ENCODE data around the gene NASP. TPM values are rescaled to one million over a fixed set of nuclear protein-coding genes. Genes with fewer than 3 reads are reported as not detected.

NASP gene
- total and polyA plus RNA-seq, 2 experiments from 2014 or later: 68.6 to 82.6 TPM

DNA sequence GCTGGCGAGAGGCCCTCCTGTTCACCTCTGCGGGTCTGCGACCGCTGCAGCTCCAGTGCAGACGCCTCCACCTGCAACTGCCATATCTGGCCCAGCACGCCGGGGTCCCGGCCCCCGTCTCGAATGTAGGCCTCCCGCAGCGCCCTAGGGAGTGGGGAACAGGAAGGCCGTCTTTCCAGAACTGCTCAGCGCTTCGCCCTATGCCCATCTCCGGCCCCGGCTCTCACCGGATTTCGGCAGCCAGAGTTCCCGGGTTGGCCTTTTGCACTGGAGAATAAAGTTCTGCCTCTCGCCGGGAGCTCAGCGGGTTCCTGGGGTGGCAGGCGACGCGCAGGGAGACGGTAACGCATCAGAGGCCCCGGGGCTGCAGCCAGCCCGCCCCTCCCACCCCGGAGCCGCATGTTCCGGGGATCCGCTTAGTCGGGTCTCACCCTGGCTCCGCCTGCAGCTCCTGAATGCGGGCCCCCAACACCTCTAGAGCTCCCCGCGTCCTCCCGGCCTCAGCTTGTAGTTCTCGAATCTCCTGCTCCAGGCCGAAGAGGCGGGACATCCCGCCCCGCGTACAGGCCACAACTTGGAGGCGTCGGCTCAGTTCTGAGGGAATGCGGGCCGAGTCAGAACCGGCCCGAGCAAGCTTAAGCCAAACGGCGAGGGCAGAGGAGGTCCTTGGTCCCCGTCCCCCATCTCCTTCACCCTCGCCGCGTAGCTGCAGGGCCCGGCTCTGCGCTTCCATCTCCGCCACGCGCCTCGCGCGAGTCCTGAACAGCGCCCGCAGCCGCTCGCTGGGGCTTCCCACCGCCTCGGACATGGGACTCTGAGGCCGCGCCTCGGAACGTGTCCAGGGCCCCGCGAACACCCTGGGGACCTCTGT, 38.9 kb downstream of the NASP start:
- Histone ChIP-seq H3K79me2 (no peaks in the 10 kb centered on the region), H3K4me1 (ENCODE audit: insufficient read depth) (no peaks in the 10 kb centered on the region), H3K9me3 (ENCODE audit: low read depth) (no peaks in the 10 kb centered on the region), H3K9me2 (replicated peaks; ENCODE audit: insufficient read depth) (no peaks in the 10 kb centered on the region), H3K4me3 (no peak overlapping the region), H3K4me2 (no peak overlapping the region), H3K27me3 (no peaks in the 10 kb centered on the region), H4K20me1 (ENCODE audit: insufficient read depth, poor library complexity, severe bottlenecking) (no peaks in the 10 kb centered on the region), H3K36me3 (replicated peaks; ENCODE audit: insufficient read depth, low read depth) (no peaks in the 10 kb centered on the region), H2AFZ (no peak overlapping the region), H3K27ac (no peak overlapping the region)
- DNase-seq (ENCODE audit: low spot score): no peak
- WGBS (ENCODE audit: low lambda C conversion rate, missing lambda C conversion rate): 97% methylated on average over 61 of the region's 78 CpGs
- TF ChIP-seq, protein P1, sequence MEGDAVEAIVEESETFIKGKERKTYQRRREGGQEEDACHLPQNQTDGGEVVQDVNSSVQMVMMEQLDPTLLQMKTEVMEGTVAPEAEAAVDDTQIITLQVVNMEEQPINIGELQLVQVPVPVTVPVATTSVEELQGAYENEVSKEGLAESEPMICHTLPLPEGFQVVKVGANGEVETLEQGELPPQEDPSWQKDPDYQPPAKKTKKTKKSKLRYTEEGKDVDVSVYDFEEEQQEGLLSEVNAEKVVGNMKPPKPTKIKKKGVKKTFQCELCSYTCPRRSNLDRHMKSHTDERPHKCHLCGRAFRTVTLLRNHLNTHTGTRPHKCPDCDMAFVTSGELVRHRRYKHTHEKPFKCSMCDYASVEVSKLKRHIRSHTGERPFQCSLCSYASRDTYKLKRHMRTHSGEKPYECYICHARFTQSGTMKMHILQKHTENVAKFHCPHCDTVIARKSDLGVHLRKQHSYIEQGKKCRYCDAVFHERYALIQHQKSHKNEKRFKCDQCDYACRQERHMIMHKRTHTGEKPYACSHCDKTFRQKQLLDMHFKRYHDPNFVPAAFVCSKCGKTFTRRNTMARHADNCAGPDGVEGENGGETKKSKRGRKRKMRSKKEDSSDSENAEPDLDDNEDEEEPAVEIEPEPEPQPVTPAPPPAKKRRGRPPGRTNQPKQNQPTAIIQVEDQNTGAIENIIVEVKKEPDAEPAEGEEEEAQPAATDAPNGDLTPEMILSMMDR (IDR thresholded peaks at IDR 0.05; ENCODE audit: poor library complexity): no peak
- no peak for TF ChIP-seq EZH2 (IDR thresholded peaks at IDR 0.05; ENCODE audit: borderline replicate concordance)
- TF ChIP-seq EZH2phosphoT487 (IDR thresholded peaks at IDR 0.05; ENCODE audit: low read depth, severe bottlenecking, unreplicated experiment): no peak

DNA sequence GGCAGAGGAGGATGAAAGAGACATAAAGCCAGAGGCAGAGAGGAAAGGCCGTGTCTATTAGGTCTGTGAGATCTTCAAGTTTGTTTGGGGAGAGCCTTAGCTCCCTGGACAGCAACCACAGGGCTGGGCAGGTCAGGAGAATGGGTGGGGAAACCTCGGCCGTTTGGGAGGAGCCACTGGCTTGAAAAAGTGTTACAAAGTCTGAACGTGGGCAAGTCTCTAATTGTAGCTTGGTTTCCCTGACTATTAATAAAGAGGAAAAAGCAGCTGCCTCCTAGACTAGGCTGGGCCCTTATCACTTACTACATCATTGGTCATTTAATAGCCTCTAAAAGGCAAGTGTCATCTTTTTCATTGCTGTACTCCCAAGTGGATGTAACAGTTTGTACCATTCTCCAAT, 40.1 kb downstream of the NASP start, which contains the start of gene CCDC17:
TSS of gene CCDC17 (minus strand) at position 83 of the 400 bp plus-strand sequence. CDS start 145 bp downstream, outside the sequence.
- no peaks in the 10 kb centered on the region for H3K9me3 ChIP-seq (ENCODE audit: low read depth)
- WGBS (ENCODE audit: low lambda C conversion rate, missing lambda C conversion rate): 60% methylated on average over 4 of the region's 4 CpGs
- no peak within 1 kb of the TSS for H3K27ac ChIP-seq
- DNase-seq (ENCODE audit: low spot score): no peak
- H3K4me1 ChIP-seq (ENCODE audit: insufficient read depth): no peaks in the 10 kb centered on the region
- H2AFZ ChIP-seq: no peak within 1 kb of the TSS
- no peaks in the 10 kb centered on the region for H3K27me3 ChIP-seq
- no peaks in the 10 kb centered on the region for H3K36me3 ChIP-seq (replicated peaks; ENCODE audit: insufficient read depth, low read depth)
- no peaks in the 10 kb centered on the region for H4K20me1 ChIP-seq (ENCODE audit: insufficient read depth, poor library complexity, severe bottlenecking)
- H3K4me3 ChIP-seq: no peak within 1 kb of the TSS
- TF ChIP-seq EZH2phosphoT487 (IDR thresholded peaks at IDR 0.05; ENCODE audit: low read depth, severe bottlenecking, unreplicated experiment): no peak
- TF ChIP-seq, protein P1 (IDR thresholded peaks at IDR 0.05; ENCODE audit: poor library complexity): no peak
- TF ChIP-seq EZH2 (IDR thresholded peaks at IDR 0.05; ENCODE audit: borderline replicate concordance): no peak
- H3K4me2 ChIP-seq: no peak within 1 kb of the TSS
- H3K79me2 ChIP-seq: no peaks in the 10 kb centered on the region
- H3K9me2 ChIP-seq (replicated peaks; ENCODE audit: insufficient read depth): no peaks in the 10 kb centered on the region

GRCh38 chr1:45629035-45629434, 45.2 kb downstream of the NASP start:
- H3K4me1 ChIP-seq (ENCODE audit: insufficient read depth): no peaks in the 10 kb centered on the region
- H3K27ac ChIP-seq: no peak overlapping the region
- DNase-seq (ENCODE audit: low spot score): no peak
- H2AFZ ChIP-seq: no peak overlapping the region
- H3K4me3 ChIP-seq: no peak overlapping the region
- H3K27me3 ChIP-seq: no peaks in the 10 kb centered on the region
- no peaks in the 10 kb centered on the region for H4K20me1 ChIP-seq (ENCODE audit: insufficient read depth, poor library complexity, severe bottlenecking)
- TF ChIP-seq, protein P1 (IDR thresholded peaks at IDR 0.05; ENCODE audit: poor library complexity): no peak
- TF ChIP-seq EZH2 (IDR thresholded peaks at IDR 0.05; ENCODE audit: borderline replicate concordance) (no peak), EZH2phosphoT487 (IDR thresholded peaks at IDR 0.05; ENCODE audit: low read depth, severe bottlenecking, unreplicated experiment) (no peak)
- H3K9me3 ChIP-seq (ENCODE audit: low read depth): no peaks in the 10 kb centered on the region
- no peaks in the 10 kb centered on the region for H3K9me2 ChIP-seq (replicated peaks; ENCODE audit: insufficient read depth)
- H3K79me2 ChIP-seq: peaks cover 4% of the 10 kb centered on the region
- H3K36me3 ChIP-seq (replicated peaks; ENCODE audit: insufficient read depth, low read depth): peaks cover 3% of the 10 kb centered on the region
- no peak overlapping the region for H3K4me2 ChIP-seq

Data from hepatocyte (in vitro differentiated cells).